Measurements from ENCODE around the gene CTIF.

CTIF gene

DNA sequence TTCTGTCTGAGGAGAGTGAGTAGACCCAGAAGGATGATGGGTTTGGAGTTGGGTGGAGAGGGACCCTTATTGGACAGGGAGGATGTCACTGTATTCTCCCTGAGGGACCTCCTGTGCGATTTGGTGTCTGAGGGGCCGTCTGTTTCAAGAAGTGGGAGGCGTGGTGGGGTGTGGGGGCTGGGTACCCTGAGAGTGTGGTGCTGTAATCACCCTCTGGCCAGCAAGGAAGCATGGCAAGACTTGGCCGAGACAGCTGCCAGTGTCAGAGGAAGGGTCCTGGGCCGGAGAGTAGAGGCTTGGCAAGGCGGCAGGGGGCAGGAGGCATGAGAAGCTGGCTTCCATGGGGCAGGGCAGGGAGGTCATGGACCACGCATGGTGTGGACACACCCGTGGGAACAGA, 43.1 kb downstream of the CTIF start:
- no peak for DNase-seq
- TF ChIP-seq, protein P1, sequence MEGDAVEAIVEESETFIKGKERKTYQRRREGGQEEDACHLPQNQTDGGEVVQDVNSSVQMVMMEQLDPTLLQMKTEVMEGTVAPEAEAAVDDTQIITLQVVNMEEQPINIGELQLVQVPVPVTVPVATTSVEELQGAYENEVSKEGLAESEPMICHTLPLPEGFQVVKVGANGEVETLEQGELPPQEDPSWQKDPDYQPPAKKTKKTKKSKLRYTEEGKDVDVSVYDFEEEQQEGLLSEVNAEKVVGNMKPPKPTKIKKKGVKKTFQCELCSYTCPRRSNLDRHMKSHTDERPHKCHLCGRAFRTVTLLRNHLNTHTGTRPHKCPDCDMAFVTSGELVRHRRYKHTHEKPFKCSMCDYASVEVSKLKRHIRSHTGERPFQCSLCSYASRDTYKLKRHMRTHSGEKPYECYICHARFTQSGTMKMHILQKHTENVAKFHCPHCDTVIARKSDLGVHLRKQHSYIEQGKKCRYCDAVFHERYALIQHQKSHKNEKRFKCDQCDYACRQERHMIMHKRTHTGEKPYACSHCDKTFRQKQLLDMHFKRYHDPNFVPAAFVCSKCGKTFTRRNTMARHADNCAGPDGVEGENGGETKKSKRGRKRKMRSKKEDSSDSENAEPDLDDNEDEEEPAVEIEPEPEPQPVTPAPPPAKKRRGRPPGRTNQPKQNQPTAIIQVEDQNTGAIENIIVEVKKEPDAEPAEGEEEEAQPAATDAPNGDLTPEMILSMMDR (IDR thresholded peaks at IDR 0.05; ENCODE audit: low read depth, low read length), result no peak
- no peaks in the 10 kb centered on the region for H3K9me3 ChIP-seq
- no peaks in the 10 kb centered on the region; the same call in 1 of the 2 replicates for H3K4me1 ChIP-seq
- H3K4me3 ChIP-seq (ENCODE audit: low read depth, low read length), result no peak overlapping the region
- H3K27me3 ChIP-seq, result no peaks in the 10 kb centered on the region
- H3K36me3 ChIP-seq, result no peaks in the 10 kb centered on the region

DNA sequence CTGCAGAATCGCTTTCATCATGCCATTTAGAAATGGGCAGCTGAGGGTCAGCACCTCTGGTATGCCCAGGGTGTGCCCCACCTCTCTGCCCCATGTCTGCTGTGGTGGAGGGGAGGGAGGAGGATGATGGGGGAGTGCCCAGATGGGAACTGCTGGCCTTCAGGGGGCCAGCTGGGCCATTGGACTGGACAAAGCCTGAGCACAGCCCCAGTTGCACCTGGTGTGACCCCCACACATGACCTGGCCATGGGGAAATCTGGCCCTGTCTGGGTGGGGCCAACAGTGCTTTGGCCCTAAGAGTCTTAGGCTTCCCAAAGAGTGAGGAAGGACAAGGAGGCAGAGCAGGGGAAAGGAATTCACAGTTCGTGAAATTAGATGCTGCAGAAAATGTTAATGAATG, 44.1 kb downstream of the CTIF start:
- H3K9me3 ChIP-seq, result no peaks in the 10 kb centered on the region
- H3K4me1 ChIP-seq, result no peaks in the 10 kb centered on the region; the same call in 1 of the 2 replicates
- no peaks in the 10 kb centered on the region for H3K36me3 ChIP-seq
- no peak for DNase-seq
- no peak overlapping the region for H3K4me3 ChIP-seq (ENCODE audit: low read depth, low read length)
- TF ChIP-seq, protein P1 (IDR thresholded peaks at IDR 0.05; ENCODE audit: low read depth, low read length), result no peak
- no peaks in the 10 kb centered on the region for H3K27me3 ChIP-seq

DNA sequence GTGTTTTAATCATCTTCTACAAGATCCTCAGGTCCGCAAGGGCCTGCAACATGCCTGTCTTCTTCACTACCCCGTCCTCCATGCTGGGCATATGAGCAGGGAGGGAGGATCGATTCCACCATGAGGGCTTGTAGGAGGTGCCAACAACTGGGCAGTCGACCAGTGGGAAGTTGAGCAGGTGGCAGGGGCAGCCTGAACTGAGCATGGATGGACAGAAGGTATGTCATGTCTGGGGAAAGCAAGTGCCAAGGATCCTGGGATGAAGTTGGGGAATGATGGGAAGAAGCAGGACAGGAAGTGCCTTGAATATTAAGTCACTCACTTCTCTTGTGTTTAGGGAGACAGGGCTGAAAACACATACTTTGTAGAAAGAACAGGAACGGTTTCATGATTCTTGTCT, 44.7 kb downstream of the CTIF start:
- Histone ChIP-seq H3K9me3 (no peaks in the 10 kb centered on the region), H3K27me3 (no peaks in the 10 kb centered on the region), H3K4me3 (ENCODE audit: low read depth, low read length) (no peak overlapping the region), H3K4me1 (no peaks in the 10 kb centered on the region; the same call in 1 of the 2 replicates), H3K36me3 (no peaks in the 10 kb centered on the region)
- TF ChIP-seq, protein P1 (IDR thresholded peaks at IDR 0.05; ENCODE audit: low read depth, low read length), result no peak
- no peak for DNase-seq

DNA sequence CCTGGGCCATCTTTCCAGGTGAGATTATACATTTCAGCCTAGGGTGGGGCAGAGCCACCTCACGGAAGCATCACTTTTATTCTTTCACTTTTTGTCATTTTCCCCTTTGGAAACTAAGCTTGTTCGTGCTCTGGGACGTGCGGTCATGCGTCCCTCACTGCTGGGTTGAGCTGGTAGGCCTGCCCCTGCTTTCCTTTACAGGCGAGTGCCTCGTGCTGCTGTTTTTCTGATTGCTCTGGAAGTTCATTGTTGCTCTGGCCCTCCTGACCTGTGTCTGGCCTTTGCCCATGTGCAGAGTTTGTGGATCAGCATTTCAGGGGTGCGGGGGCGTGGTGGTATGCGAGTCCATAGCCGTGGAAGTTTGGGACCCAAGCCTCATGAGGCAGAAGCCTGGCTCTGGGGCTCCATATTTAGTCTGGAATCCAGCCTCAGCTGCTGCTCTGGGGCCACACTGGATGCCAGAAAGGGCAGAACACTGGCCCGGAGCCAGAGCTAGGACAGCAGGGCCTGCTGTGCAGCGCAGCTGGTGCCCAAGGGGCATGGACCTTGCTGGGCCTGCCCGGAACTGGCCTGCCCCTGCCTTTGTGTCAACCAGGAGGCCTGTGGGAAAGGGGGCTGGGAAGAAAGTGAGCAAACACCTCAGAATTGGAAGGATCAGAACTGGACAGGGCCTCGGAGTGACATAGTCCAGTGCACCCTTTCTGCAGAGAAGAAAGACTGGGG, 51.1 kb downstream of the CTIF start:
- H3K4me3 ChIP-seq (ENCODE audit: low read depth, low read length), result no peak overlapping the region
- H3K27me3 ChIP-seq, result no peaks in the 10 kb centered on the region
- TF ChIP-seq, protein P1 (IDR thresholded peaks at IDR 0.05; ENCODE audit: low read depth, low read length), result no peak
- peaks cover 8% of the 10 kb centered on the region for H3K4me1 ChIP-seq
- no peaks in the 10 kb centered on the region for H3K36me3 ChIP-seq
- DNase-seq, result peak; percentile 69
- H3K9me3 ChIP-seq, result no peaks in the 10 kb centered on the region

DNA sequence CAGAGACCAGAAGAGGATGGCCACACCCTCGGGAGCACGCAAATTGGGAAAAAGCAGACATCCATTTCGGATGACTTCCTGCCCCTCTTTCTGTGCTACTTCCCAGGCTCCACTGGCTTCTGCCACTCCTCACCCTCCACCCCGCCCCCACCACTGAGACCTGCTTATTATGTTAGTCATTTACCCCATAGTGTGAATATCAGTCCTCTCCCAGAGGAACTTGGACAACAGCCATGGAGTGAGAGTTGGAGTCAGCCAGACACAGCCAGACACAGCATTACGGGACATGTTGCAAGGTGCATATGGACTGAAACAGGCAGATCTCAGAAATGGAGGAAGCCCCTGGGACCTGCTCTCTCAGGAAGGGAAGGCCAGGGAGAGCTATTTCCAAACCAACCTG, 51.8 kb downstream of the CTIF start:
- H3K36me3 ChIP-seq, result no peaks in the 10 kb centered on the region
- TF ChIP-seq, protein P1 (IDR thresholded peaks at IDR 0.05; ENCODE audit: low read depth, low read length), result no peak
- peaks cover 8% of the 10 kb centered on the region for H3K4me1 ChIP-seq
- H3K9me3 ChIP-seq, result no peaks in the 10 kb centered on the region
- peak; percentile 63 for DNase-seq
- H3K27me3 ChIP-seq, result no peaks in the 10 kb centered on the region
- H3K4me3 ChIP-seq (ENCODE audit: low read depth, low read length), result no peak overlapping the region

DNA sequence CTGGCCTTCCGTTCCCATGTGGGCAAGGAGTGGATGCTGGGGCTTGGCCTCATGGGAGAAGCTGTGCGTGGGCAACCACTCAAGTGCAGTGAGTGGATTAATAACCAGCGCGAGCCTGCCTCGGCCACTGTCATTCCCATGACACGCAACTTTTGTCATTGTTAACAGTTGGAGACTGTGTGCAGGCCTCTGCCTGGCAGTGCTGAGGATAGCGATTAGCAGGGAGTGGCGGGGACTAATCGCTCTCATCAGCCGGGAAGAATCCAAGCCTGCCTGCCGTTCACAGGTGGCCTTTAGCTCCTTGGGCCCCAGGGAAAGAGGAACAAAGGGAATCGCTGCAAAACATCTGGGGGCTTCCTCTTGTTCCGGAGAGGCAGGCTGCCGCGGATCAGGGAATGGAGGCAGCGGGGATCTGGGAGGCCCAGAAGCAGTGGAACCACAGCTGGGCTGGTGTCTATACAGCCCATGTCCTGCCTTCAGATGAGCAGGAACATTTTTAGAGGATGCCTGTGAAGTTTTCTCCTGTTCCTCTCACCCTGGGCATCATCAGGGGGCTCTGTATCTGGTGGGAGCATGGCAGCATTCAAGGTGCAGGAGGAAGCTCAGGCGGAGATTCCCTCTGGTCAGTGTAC, 53.8 kb downstream of the CTIF start:
- no peaks in the 10 kb centered on the region for H3K36me3 ChIP-seq
- TF ChIP-seq, protein P1 (IDR thresholded peaks at IDR 0.05; ENCODE audit: low read depth, low read length), result no peak
- H3K9me3 ChIP-seq, result no peaks in the 10 kb centered on the region
- H3K4me3 ChIP-seq (ENCODE audit: low read depth, low read length), result no peak overlapping the region
- peaks cover 8% of the 10 kb centered on the region for H3K4me1 ChIP-seq
- H3K27me3 ChIP-seq, result no peaks in the 10 kb centered on the region
- DNase-seq, result peak; percentile 56

Measured in BE2C (cell line).